Nucleus accumbens (tissue), 56 donors: Measurements from ENCODE around the gene TOLLIP.

Source experiments
- DNase-seq, 56 donors: peaks; one replicate each; lab custom pipeline; 2025; lab: John Stamatoyannopoulos, UW

The TOLLIP gene

DNA sequence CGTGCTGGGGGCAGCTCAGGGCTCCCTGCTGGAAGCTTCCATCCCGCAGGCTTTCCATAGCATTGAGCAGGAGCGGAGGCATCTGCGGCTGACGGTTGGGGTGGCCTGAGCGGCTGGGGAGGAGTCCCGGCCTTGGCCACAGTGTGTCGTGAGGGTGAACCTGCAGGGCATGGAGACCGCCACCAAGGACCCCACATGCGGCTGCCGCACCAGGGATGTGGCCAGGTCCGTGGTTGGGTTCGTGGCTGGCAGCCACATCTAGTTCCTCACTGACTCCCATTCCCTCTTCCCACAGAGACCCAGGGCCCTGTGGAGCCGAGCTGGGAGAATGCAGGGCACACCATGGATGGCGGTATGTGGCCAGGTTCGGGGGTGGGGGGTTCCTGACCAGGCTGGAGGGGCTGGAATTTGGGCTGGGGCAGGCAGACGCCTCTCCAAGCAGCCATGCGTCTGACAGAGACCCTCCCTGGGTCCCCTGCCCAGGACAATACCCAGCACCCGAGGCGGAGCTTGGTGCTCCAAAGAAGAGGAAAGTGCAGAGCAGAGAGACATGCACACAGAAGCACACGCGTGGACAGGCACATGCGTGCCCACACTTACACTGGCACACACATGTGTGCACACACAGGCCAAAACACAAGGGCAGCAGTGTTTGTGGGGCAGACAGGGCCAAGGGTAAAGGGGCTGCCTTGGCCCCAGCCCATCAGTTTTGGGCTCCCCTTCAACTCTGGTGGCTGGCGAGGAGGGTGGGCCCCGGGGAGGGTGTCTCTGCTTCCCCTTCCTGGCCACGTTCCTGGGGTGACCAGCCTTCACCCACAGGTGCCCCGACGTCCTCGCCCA, 83.8 kb downstream of the TOLLIP start:
- no peak for DNase-seq

- DNase-seq: no peak
Observed at GRCh38 chr11:1224491-1225385, 84.7 kb downstream of the TOLLIP start.
